Measurements from ENCODE around the gene CACNA1I.
"Not testable (repeated sequence)": the region's sequence is repeated elsewhere in the genome, so short reads cannot be mapped to it uniquely, and the experiment has no call there.

Gene CACNA1I

DNA sequence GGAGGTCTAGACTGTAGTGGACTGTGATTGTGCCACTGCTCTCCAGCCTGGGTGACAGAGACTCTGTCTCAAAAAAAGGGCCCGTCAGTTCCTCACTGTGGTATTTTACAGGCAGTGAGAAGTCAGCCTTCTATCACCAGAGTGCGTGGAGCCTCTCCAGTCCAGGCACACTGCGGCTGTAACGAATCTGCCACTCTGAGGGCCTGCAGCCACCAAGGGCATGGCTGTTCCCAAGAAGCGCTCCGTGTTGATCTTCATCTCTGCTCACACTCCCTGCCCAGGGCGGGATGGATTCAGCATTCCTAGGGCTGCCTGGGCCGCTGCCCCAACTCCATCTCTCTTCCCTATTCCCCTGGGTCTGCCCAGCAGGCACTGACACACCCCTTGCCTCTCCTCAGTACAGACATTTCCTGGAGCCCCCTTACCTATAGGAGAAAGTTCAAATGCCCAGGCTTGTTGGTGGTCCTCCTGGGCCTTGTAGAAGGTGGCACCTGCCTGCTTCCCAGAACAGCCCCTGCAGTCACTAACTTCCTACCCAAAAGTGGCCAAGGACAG lies 148.4 kb downstream of the CACNA1I start:
- no peak for DNase-seq (ENCODE audit: low read depth in 3 of 3)

DNA sequence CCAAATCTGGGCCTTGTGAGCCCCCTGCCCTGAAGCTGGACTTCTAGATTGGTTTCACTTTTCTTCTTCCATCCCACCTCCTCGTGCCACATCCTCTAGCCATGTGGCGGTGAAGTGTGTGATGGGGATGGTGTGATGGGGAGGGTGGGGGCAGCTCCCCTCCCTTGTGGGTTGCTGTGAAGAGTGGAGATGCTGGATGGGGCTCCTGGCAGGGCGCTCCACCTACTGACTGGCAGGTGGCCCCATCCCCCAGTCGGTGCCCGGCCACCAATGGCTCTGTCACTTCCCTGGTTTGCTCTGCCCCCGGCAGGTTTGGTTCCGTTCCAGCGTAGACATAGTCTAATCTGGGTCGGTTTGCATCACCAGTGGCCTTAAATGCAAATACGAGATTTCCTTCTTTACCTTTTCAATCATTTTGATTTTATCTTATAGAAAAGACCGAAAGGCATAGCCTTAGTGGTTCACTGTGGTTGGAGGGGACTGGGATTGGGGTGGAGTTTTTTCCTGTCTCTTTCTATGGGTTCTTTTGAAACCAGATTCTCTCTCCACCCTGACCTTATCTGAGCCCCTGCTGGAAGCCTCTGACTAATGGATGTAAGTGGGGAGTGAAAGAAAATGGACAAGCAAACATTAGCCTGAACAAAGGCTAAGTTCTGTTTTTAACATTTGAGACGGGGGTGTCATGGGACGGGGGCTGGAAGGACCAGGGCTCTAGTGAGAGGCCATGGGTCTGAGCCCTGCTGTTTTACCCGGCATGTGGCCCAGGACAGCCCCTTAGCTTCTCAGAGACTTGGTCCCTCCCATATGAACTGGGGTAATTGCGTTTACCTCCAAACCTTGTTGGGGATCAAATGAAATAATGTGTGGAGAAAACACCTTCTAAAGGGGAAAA lies 149.3 kb downstream of the CACNA1I start:
- no peak for DNase-seq (ENCODE audit: low read depth in 3 of 3)

DNA sequence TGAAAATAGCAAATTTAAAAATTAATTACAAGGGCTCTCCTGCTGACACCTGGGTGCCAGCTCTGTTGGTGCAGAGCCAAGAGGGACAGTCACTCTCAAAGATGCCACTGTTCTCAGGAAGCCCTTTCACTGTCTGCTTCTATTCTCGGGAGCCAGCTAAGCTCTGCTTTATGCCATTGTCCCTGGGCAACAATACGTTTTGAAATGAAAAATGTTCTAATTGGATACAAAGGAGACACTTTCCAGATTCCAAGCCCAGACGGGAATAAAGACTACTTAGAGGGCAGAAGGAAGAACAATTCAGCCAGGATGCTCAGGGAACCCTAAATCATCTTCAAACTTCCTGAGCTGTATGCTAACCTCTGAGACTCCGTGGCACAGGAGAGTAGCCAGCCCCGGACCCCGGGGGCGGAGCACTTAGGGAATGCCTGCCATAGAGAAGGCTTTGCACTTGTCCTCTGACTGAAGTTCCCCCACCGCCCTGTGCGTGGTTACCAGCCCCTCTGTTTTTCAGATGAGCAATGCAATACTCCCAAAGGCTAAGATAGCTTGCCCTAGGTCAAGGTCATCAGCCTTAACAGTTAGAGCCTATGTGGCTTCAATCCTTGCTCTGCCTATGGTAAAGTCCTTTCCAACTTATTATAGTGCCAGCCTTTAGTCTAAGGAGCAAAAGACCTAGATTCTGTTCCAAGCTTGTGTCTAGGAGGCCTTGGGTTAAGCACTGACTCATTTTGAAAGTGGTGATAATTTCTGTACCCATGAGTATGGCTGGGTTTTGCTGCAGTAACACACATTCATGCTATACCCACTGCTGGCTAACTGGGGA lies 150.9 kb downstream of the CACNA1I start:
- no peak for DNase-seq (ENCODE audit: low read depth in 3 of 3)

DNA sequence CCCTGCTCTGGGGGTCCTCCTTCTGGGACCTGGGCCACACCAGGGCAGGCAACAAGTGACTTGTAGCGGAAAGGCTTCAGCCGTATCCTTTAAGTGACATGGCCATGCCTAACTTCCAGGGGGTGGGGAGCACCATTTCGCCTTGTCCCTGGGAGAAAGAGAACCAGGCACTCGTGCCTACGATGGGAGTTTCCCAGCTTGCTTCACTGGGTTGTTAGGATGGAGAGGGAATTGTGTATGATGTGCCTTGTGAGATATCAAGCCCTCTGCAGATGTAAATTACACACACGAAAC lies 151.4 kb downstream of the CACNA1I start:
- DNase-seq (ENCODE audit: low read depth in 3 of 3) = no peak

DNA sequence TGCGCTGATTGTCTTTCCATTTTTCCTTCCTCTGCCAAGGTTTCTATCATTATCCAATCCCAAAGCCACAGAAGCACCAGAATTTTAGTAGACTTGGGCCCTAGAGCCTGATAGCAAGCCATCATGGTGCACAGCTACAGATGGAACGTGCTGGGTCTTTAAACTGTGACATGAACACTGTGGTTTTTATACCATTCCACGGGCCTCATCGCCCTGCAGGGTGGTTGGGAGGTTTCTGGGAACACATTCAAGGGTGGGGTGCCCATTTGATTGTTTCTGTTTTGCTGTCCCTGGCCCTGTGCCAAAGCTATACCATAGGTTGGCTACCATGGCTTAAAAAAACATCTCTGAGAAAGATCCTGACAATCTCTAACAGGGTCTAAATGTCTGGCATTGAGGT lies 151.9 kb downstream of the CACNA1I start:
- DNase-seq (ENCODE audit: low read depth in 3 of 3) = no peak

DNA sequence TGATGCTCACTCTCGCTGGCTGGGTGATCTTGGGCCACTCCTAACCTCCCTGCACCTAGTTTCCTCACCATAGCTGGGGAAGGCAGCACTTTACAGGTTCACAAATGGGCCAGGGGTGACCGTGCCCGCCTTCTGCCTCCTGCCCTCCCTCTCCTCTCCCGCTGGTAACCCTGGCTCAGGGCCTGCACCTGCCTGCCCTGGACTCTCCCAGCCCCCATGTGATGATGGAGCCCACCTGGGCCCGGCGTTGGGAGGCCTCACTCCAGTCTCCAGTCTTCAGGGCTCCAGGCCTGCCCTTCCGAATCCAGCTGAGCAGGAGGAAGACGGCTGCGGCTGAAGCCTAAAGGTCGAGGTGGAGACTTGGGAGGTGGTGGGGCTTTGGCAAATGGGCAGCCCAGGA lies 152.9 kb downstream of the CACNA1I start:
- DNase-seq (ENCODE audit: low read depth in 3 of 3) = no peak

DNA sequence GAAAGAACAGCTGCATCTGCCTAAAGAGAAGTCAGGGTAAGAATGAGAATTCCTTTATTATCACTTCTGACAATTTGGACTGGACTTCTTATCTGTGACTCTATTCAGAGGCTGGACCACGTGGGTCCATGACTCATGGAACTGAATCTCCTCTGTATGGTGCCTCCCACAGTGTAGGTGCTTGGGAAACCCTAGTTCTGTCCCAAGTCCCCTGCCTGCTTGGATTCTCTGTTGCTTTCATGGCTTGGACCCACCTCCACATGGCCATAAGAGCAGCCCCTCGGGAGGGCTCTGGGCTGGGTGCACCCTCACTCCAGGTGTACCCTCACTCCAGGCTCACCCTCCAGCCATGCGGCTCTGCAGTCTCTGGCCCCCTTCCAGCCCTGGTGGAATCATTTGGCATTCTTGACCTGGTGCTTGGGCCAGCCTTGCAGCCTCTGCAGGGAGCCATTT lies 153.4 kb downstream of the CACNA1I start:
- no peak for DNase-seq (ENCODE audit: low read depth in 3 of 3)

DNA sequence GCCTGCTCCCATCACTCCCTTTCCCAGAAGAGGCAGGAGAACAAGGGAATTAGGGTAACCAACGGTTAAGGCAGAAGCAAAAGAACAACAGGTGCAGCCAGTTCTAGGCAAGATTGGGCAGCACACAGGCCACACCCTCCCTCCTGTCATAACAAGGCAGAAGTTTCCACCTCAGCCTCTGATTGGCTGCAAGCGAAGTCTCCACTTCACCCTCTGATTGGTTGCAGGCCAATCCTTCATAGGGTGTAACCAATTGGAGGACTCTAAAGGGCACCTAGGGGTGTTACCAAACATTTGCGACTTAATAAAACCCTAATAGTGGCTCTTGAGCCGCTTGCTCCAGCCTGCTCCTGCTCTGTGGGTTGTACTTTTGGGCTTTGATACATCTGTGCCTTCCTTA lies 153.8 kb downstream of the CACNA1I start:
- no peak for DNase-seq (ENCODE audit: low read depth in 3 of 3)

DNA sequence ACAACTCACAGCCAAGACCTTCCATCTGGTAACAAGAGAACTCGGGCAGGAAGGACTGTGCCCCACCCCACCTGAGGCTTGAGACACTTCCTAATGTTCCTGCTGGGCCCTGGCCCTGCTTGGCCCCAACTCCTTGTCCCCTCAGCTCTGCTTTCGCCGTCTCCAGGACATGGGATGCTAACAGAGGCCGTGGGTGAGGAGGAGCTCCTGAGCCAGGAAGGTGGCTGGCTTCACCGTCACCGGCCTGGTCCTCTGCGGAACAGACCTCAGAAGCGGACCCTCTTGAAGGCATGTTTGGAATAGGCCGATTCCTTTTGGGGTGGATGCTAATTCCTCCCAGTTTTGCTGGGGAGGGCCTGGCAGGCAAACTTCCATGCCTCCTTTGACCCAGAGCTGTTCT lies 154.3 kb downstream of the CACNA1I start:
- DNase-seq (ENCODE audit: low read depth in 3 of 3) = no peak

DNA sequence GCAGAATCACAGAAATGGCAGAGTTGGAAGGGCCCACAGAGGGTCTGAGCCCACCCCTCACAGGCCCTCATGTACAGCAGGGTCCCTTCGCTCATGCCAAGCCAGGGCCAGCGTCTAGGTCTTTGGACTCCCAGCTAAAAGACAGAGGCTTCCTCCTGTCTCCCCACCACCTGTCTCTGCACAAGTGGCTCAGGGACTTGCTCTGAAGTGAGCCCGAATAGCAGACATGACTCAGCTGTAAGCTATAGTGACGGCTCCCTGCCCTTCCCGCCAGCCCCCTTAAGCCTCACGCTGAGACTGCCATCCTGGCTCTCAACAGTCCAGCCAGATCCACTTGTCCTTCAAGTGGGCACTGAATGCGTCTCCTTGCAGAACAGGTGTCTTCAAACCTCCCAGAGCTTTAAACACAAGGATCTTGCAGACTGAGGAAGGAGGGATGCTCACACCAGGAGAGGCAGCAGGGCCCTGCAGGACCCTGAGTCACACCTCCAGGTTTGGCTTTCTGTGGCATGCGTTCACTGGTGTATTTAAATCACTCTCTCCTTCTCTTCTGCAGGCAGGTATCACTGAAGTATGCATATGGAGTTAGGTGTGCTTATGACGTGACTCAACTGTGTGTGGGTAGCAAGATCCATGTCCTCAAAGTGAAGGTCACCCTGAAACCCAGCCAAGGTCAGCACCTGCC lies 154.9 kb downstream of the CACNA1I start:
- no peak for DNase-seq (ENCODE audit: low read depth in 3 of 3)

DNA sequence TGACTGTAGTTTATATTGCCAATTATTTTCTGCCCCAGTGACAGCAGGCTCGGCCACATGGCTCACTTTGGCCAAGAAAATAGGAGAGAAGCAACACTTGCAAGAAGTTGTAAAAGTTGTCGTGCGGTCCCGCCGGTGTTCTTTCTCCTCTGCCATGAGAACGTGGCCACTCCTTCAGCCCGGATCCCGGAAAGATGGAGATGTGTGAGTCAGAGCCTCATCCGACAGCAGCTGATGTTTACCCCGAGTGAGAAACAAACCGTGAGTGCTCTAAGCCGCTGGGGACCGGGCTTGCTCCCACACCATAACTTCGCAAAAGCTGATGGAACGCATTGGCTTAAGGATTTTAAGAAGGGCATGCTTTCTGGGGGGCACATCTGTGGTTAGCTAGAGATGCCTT lies 157.0 kb downstream of the CACNA1I start:
- DNase-seq (ENCODE audit: low read depth in 3 of 3) = no peak

DNA sequence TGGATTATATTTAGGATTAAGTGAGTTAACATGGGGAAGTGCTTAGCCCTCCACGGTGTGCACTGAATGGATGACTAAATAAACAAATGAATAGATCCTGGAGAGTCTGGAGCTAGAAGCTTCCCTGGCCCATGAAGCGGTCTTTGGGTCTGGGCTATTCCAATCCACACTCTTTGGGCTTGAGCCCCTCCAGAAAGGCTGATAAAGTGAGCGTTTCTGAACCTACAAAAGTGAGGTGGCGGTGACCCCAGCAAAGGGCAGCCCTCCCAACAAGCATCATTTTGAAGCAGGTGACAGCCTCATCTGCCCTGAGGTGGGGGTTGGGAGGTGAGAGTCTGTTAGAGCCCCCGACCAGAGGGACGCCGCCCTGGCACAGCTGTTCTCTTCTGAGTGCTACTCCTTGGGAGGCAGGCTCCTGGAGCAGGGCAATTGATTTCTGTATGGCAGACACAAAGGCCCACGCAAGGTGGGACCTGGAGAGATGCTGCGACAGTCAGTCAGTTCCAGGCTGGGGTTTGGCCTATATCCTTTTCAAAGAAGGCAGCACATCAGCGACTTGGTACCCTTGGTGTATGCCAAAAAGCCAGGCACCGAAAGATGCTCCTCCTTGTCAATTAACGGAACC lies 157.8 kb downstream of the CACNA1I start:
- DNase-seq (ENCODE audit: low read depth in 3 of 3) = no peak

DNA sequence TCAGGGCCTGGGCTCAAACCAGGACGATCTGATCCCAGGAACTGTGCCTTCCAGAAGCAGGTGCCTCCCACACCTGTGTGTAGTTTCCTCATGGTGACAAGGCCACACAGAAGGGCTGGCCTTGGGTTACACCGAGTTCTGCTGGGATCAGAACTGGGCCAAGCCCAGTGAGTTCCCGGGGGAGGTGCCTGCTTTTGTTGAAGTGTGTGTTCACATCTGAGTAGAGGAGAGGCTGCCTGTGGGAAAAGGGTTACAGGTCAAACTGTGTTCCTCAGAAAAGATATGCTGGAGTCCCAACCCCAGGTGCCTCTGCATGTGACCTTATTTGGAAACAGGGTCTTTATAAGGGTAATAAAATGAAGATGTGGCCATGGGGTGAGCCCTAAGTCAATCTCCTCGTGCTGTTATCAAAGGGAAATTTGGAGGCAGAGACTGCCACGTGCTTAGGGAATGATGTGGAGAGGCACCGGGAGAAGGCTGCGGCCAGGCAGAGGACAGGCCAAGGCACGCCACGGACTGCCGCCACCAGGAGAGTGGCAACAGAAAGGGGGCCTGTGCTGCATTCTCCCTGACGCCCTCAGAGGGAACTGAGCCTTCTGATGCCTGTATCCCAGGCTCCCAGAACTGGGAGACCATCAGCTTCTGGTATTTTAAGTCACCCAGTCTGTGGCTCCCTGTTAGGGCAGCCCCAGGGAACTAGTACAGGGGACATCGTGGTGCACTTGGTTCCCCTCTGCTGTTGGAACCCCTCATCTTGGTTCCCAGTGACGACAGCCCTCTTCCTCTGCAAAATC lies 158.8 kb downstream of the CACNA1I start:
- DNase-seq (ENCODE audit: low read depth in 3 of 3) = no peak

DNA sequence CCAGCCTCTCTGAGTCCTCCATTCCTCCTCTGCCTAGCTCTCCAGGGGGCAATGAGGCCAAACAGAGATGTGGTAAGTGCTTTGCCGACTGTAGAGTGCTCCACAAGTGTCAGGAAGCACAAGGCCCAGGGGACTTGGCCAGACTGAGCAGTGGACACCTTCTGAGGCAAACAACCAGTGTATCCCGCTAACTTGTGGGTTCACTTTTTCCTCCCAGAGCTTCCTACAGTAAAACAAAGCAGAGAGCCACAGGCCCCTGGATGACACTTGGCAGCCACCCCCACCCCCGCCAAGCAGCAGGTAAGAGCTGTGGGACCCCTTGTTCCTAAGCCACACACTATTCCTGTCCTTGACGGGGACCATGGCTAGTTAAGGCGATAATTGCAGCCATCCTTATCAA lies 160.9 kb downstream of the CACNA1I start:
- no peak for DNase-seq (ENCODE audit: low read depth in 3 of 3)

DNA sequence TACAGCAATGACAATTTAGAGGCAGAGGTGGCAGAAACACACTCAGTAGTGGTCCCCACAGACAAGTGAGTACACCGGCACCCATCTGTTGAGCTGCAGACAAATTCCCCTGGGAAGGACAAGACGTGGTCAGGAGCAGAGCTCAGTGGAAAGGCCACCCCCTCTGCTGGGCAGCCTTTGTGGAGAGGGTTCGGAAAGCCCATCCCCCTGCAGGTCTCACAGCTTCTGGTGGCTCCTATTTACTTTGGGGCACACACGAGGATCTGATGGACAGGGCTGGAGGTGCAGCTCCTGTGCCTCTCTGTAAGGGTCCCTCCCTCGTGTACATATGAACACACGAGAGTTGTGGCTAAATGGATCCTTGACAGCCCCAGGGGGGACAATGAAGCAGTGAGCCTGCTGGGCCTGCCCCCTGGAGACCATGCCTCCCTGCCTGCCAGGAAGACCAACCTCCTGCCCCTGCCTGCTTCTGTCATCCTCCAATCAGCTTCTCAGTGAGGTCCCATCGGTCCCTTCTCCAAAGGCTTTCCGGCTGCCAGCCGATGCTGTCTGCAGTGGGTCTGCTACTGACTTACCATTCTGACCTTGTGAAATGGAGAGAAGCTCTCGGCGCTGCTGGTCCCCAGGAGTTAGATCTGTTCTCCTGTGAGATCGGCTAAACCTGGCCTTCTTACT lies 161.5 kb downstream of the CACNA1I start:
- DNase-seq (ENCODE audit: low read depth in 3 of 3) = no peak

DNA sequence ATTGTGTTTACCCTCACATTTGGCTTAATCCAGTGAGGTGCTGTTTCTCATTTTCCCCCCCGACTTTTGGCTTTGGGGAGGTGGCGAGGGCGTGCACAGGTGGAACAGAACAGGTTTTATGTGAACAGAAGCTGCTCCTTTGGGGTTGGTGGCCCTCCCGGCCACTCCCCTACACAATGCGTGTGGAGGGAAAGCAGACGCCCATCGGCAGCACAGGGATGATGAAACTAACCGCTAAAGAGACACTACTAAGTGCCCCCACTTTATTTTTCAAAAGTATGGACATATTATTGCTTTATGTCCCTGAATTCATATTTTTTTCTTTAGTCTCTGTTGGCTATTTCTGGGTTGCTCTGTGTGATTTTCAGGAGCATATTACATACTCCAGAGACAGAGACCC lies 162.1 kb downstream of the CACNA1I start:
- DNase-seq (ENCODE audit: low read depth in 3 of 3) = no peak

DNA sequence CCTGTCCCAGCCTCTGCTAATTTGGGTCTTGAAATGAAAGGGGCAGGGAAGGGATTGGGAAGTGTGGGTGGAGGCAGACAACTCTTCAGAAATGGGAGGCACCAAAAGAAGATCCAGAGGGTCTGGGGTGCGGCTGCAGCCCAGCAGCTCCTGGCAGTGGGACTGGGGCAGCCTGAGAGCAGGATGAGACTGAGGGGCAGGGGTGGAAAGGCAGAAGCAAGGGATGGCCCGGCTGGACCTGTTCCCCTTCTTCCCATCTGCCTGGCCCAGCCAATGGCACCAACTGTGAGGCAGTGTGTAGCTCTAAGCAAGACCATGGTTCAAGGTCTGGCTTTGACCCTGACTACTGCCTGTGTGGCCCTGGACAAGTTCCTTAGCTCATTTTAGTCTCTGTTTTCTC lies 162.6 kb downstream of the CACNA1I start:
- no peak for DNase-seq (ENCODE audit: low read depth in 3 of 3)

DNA sequence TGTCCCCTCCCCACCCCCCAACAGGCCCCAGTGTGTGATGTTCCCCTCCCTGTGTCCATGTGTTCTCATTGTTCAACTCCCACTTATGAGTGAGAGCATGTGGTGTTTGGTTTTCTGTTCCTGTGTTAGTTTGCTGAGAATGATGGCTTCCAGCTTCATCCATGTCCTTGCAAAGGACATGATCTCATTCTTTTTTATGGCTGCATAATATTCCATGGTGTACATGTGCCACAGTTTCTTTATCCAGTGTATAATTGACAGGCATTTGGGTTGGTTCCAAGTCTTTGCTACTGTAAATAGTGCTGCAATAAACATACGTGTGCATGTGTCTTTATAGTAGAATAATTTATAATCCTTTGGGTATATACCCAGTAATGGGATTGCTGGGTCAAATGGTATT lies 163.5 kb downstream of the CACNA1I start:
- DNase-seq (ENCODE audit: low read depth in 3 of 3) = not testable (repeated sequence)

DNA sequence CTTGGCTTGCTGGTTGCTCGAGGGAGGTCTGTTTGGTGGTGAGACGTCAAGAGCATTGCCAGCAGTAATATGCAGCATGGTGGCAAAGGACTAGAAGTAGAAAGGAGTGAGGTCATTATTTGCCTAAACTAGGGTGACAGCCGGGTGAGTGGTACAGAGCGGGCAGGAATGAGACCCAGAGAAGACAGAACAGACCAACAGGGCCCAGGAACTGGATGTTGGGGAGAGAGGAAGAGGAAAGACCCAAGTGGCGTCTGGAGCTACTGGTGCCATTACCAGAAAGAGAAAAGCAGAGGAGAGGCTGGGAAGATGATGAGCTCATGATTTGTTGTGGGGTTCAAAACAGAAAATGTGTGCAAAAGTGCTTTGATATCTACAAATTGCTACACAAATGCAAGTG lies 164.3 kb downstream of the CACNA1I start:
- DNase-seq (ENCODE audit: low read depth in 3 of 3) = no peak

DNA sequence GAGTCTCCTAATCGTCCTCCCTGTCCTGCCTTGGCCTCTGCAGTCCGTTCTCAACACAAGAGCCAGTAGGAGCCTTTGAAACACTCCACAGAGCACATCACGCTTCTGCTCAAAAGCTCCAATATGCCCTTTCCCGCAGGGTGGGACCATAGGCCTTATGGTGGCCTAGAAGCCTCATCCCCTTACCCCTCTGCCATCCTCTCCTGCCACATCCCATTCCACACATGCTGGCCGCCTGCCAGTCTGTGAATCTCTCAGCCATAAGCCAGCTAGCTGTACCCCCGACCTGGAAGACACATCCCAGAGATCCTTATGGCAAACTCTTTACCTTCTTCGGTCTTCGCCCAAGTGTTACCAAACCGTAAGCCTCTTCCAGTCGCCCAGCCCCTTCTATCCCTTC lies 165.2 kb downstream of the CACNA1I start:
- no peak for DNase-seq (ENCODE audit: low read depth in 3 of 3)
